NCI-H524 treated with DMSO at 0.1 percent for 48 hours (cell line): ENCODE data around the gene FFAR1.
"Not testable (repeated sequence)": the region's sequence is repeated elsewhere in the genome, so short reads cannot be mapped to it uniquely, and the experiment has no call there.

Experiments
- DNase-seq: peaks from one replicate; lab custom pipeline; 2025; lab: John Stamatoyannopoulos, UW

Gene FFAR1

GRCh38 chr19:35362261-35363000 is 14.7 kb downstream of the FFAR1 start:
- DNase-seq: no peak

GRCh38 chr19:35363001-35363590 is 15.4 kb downstream of the FFAR1 start:
- no peak for DNase-seq

DNA sequence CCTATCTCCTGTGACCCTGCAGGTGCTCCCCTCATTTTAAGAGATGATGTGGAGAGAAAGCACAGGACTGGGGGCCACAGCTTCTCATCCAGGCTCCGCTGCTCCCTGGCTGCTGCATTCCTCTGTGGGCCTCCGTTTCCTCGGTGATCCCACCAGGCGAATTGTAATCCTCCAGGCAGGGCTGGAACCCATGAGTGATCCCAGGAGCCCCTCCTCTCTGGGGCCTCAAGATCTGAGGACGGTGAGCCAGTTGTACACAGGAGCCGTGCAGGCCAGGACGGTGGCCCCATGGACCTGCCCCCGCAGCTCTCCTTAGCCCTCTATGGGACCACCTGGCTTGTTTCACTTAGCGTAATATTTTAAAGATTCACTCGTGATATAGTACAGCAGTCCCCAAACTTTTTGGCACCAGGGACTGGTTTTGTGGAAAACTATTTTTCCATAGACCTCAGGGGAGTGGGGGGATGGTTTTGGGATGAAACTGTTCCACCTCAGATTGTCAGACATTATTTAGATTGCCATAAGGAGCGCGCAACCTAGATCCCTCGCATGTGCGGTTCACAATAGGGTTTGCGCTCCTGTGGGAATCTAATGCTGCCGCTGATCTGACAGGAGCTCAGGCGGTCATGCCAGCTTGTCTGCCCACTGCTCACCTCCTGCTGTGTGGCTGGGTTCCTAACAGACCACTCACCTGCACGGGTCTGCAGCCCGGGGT is 16.2 kb downstream of the FFAR1 start:
- no peak for DNase-seq

GRCh38 chr19:35365303-35365702 is 17.6 kb downstream of the FFAR1 start:
- DNase-seq: no peak

GRCh38 chr19:35368378-35368777 is 20.7 kb downstream of the FFAR1 start:
- no peak for DNase-seq

DNA sequence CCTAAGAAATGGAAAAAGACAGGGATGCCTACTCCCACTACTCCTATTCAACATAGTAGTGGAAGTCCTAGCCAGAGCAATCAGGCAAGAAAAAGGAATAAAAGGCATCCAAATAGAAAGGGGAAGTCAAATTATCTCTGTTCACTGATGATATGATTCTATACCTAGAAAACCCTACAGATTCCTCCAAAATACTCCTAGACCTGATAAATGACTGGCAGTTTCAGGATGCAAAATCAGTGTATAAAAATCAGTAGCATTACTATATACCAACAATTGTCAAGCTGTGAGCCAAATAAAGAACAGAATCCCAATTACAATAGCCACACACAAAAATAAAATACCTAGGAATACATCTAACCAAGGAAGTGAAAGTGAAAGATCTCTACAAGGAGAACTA is 21.8 kb downstream of the FFAR1 start:
- no peak for DNase-seq

- DNase-seq: no peak
Observed at GRCh38 chr19:35370722-35371121, 23.0 kb downstream of the FFAR1 start, which contains the start of gene GPR42. Gene GPR42, plus strand, starts transcription at chr19:35371068. Its CDS starts 292 bp downstream, at chr19:35371360.

GRCh38 chr19:35373492-35373891 is 25.8 kb downstream of the FFAR1 start:
- no peak for DNase-seq

- not testable (repeated sequence) for DNase-seq
Observed at GRCh38 chr19:35374031-35374430, 26.3 kb downstream of the FFAR1 start.

- DNase-seq: no peak
Observed at GRCh38 chr19:35375505-35376307, 28.0 kb downstream of the FFAR1 start.

- DNase-seq: no peak
Observed at GRCh38 chr19:35377656-35378055, 30.0 kb downstream of the FFAR1 start.

DNA sequence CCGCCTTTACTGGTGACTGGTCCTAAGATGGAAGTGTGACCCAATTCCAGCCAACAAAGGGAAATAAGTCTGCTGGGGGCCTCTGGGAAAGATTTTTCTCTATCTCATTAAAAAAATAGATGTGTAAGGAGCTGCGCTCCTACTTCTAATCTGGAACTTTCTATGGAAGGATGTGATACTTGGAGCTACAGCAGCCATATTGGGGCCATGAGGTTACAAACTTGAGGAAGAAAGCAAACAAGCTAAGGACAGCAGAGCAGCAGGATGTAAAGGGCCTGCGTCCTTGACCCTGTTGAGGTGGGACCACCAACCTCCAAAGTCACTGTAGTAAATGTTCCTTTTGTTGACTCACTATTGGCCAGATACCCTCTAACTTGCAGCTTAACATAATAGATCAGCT is 30.7 kb downstream of the FFAR1 start:
- DNase-seq: no peak

DNA sequence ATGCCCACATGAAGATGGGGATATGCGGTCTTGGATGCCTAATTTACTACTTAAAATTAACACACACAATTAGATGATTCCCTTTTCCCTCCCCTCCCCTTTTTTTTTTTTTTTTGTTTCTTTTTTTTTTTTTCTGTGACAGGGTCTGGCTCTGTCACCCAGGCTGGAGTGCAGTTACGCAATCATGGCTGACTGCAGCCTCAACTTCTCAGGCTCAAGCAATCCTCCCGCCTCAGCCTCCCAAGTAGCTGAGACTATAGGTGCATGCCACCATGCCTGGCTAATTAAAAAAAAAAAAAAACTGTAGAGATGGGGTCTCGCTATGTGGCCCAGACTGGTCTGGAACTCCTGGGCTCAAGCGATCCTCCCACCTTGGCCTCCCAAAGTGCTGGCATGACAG is 31.8 kb downstream of the FFAR1 start:
- not testable (repeated sequence) for DNase-seq

GRCh38 chr19:35379992-35380391 is 32.3 kb downstream of the FFAR1 start:
- no peak for DNase-seq

- no peak for DNase-seq
Observed at GRCh38 chr19:35380450-35381124, 32.9 kb downstream of the FFAR1 start.

GRCh38 chr19:35381318-35381717 is 33.6 kb downstream of the FFAR1 start:
- DNase-seq: no peak

- DNase-seq: no peak
Observed at GRCh38 chr19:35381926-35382325, 34.2 kb downstream of the FFAR1 start.

- no peak for DNase-seq
Observed at GRCh38 chr19:35383536-35383935, 35.8 kb downstream of the FFAR1 start.

DNA sequence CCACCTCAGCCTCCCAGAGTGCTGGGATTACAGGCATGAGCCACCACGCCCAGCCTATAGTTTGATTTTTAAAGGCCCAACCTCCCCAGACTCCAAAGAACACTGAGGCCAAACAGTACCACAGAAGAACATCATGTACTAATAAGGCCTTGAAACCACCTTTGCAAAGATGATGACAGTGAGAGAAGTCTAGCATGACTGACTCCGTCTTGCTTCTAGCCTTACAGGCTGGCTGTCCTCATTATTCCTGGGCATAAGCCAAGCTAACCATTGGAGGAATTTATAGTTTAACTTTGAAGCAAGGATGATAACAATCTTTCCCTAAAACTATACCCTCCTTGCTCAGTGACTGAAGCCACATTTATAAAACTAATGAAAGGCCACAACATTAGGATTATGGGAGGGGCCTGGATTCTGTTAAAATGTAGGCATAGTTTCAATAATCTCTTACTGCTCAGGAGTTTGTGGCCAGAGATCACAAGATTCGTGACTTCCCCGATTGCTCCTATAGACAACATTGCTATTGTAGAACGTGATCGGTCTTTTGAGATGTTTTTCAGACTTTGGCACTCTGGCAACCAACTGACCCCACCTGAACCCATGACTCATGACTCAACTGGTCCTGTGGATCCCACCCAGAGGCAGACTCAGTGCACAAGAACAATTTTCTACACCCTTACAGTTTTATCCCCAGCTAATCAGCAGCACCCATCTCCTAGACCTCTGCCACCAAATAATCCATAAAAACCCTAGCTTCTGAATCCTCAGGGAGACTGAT is 40.8 kb downstream of the FFAR1 start:
- DNase-seq: no peak

DNA sequence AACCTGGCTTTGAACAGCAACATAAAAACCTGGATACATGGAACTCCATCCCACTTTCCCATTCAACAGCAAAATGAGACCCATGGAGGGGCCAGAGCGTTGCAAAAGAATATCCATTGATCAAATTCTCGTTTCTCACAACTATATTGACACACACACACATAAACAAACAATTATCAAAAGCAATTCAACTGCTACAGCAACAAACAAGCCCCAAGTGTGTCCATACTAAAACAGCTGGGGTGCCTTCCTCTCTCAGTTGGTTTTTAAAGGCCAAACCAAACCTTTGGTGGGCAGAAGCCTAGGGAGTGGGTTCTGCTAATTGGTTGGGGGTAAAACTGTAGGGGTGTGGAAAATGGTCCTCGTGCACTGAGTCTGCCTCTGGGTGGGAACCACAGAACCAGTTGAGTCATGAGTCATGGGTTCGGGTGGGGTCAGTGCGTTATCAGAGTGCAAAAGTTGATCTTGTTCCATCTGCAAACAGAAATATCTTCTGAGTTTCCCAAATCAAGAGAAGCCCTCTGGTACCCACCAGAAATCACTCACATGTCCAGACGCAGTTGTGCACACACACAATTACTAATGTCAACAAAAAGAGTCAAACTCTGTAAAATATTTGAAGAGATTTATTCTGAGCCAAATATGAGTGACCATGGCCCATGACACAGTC is 41.6 kb downstream of the FFAR1 start:
- DNase-seq: no peak
